Liver (tissue), 9 donors: ENCODE results near the gene RALGAPB. TPM values are rescaled to one million over a fixed set of nuclear protein-coding genes. Genes with fewer than 3 reads are reported as not detected.

ENCODE experiments used
- DNase-seq: peaks from one replicate; pipeline ENCODE4 v3.0.0-alpha.2; 2017; ENCODE audit warnings: low spot score
- H3K27ac ChIP-seq, 2 donors: one replicate each; pipeline ENCODE4 v1.7.0; 2013; ENCODE audit warnings: inconsistent platforms in 2 of 2, low read length in 2 of 2, control low read depth in 1 of 2, low read depth in 1 of 2, mild to moderate bottlenecking in 1 of 2
- H3K27me3 ChIP-seq, 4 donors: one replicate each; pipeline versions ENCODE4 v1.6.1 to v1.7.0; 2013; ENCODE audit warnings: low read length in 3 of 4, inconsistent platforms in 1 of 4, mild to moderate bottlenecking in 1 of 4, moderate library complexity in 1 of 4; ENCODE audit not compliant: control insufficient read depth in 4 of 4, insufficient read depth in 4 of 4
- H3K36me3 ChIP-seq, 4 donors: one replicate each; pipeline versions ENCODE4 v1.6.1 to v1.7.0; 2013; ENCODE audit warnings: low read length in 3 of 4, mild to moderate bottlenecking in 3 of 4, low read depth in 1 of 4, moderate library complexity in 1 of 4; ENCODE audit not compliant: control insufficient read depth in 4 of 4, insufficient read depth in 3 of 4
- H3K4me1 ChIP-seq, 4 donors: one replicate each; pipeline versions ENCODE4 v1.6.1 to v1.7.0; 2013; ENCODE audit warnings: low read length in 3 of 4, mild to moderate bottlenecking in 3 of 4, moderate library complexity in 1 of 4; ENCODE audit not compliant: control insufficient read depth in 4 of 4, insufficient read depth in 4 of 4
- H3K4me3 ChIP-seq, 3 donors: one replicate each; pipeline versions ENCODE4 v1.6.1 to v1.7.0; 2013; ENCODE audit warnings: low read length in 3 of 3, control low read depth in 1 of 3, low read depth in 1 of 3, mild to moderate bottlenecking in 1 of 3
- H3K9ac ChIP-seq, 2 donors: one replicate each; pipeline ENCODE4 v1.7.0; 2013; ENCODE audit warnings: low read length in 2 of 2, mild to moderate bottlenecking in 2 of 2, moderate library complexity in 2 of 2, control low read depth in 1 of 2, low read depth in 1 of 2
- H3K9me3 ChIP-seq, 4 donors: one replicate each; pipeline versions ENCODE4 v1.6.1 to v1.7.0; 2013; ENCODE audit warnings: low read length in 3 of 4; ENCODE audit not compliant: control insufficient read depth in 4 of 4
- ATF3 ChIP-seq: IDR thresholded peaks from 2 replicates; pipeline ENCODE4 v1.6.1; 2016; ENCODE audit warnings: antibody characterized with exemption
- CTCF ChIP-seq: fragments of 150-350 bp; IDR thresholded peaks from 2 replicates; pipeline ENCODE4 v1.5.1; 2017; ENCODE audit warnings: improper control_type of control experiment, low read depth, low read length; ENCODE audit not compliant: missing input control
- EGR1 ChIP-seq, 2 donors: IDR thresholded peaks; 2 replicates each; pipeline ENCODE4 v1.6.1; 2016 to 2018; ENCODE audit warnings: antibody characterized with exemption in 2 of 2, low read depth in 2 of 2
- FOXA1 ChIP-seq: IDR thresholded peaks from 2 replicates; pipeline ENCODE4 v1.6.1; 2016; ENCODE audit warnings: antibody characterized with exemption
- FOXA2 ChIP-seq: IDR thresholded peaks from 2 replicates; pipeline ENCODE4 v1.6.1; 2016; ENCODE audit warnings: antibody characterized with exemption
- GABPA ChIP-seq, 2 donors: IDR thresholded peaks in 1 of 2; conservative IDR thresholded peaks in 1 of 2; 2 replicates each; pipeline ENCODE4 v1.6.1; 2016; ENCODE audit warnings: antibody characterized with exemption in 2 of 2, mild to moderate bottlenecking in 1 of 2, moderate library complexity in 1 of 2
- HNF4A ChIP-seq, 2 donors: conservative IDR thresholded peaks; 2 replicates each; pipeline ENCODE4 v1.6.1; 2016; ENCODE audit warnings: antibody characterized with exemption in 2 of 2, mild to moderate bottlenecking in 2 of 2
- HNF4G ChIP-seq: IDR thresholded peaks from 2 replicates; pipeline ENCODE4 v1.6.1; 2016; ENCODE audit warnings: antibody characterized with exemption
- JUND ChIP-seq, 2 donors: IDR thresholded peaks; 2 replicates each; pipeline ENCODE4 v1.6.1; 2016; ENCODE audit warnings: antibody characterized with exemption in 2 of 2
- MAX ChIP-seq: IDR thresholded peaks from 2 replicates; pipeline ENCODE4 v1.6.1; 2016; ENCODE audit warnings: antibody characterized with exemption
- NR2F2 ChIP-seq: IDR thresholded peaks from 2 replicates; pipeline ENCODE4 v1.6.1; 2016; ENCODE audit warnings: antibody characterized with exemption
- RAD21 ChIP-seq, 2 donors: IDR thresholded peaks; 2 replicates each; pipeline ENCODE4 v1.6.1; 2016; ENCODE audit warnings: antibody characterized with exemption in 2 of 2, mild to moderate bottlenecking in 2 of 2
- REST ChIP-seq: IDR thresholded peaks from 2 replicates; pipeline ENCODE4 v1.6.1; 2016; ENCODE audit warnings: antibody characterized with exemption, mild to moderate bottlenecking
- RXRA ChIP-seq, 2 donors: IDR thresholded peaks; 2 replicates each; pipeline ENCODE4 v1.6.1; 2017 to 2018; ENCODE audit warnings: antibody characterized with exemption in 2 of 2, mild to moderate bottlenecking in 1 of 2
- SP1 ChIP-seq: IDR thresholded peaks from 2 replicates; pipeline ENCODE4 v1.6.1; 2018; ENCODE audit warnings: antibody characterized with exemption, mild to moderate bottlenecking
- TAF1 ChIP-seq: conservative IDR thresholded peaks from 2 replicates; pipeline ENCODE4 v1.6.1; 2016; ENCODE audit warnings: antibody characterized with exemption, mild to moderate bottlenecking
- YY1 ChIP-seq: IDR thresholded peaks from 2 replicates; pipeline ENCODE4 v1.6.1; 2016; ENCODE audit warnings: antibody characterized with exemption, mild to moderate bottlenecking
- ZBTB33 ChIP-seq: IDR thresholded peaks from 2 replicates; pipeline ENCODE4 v1.6.1; 2016; ENCODE audit warnings: antibody characterized with exemption
- WGBS: extraction: QIAGEN DNeasy Blood & Tissue Kit; methylation state at CpG from one replicate; pipeline ENCODE4 v1.1.7; 2013; 5-methylcytosine and 5-hydroxymethylcytosine counted together
- polyA plus RNA-seq, 2 donors: library from polyadenylated mRNA; stranded (reverse) in 1 of 2; unstranded in 1 of 2; fragments of 200-250 nt in 1 of 2; fragments of >200 nt in 1 of 2; fragmentation: Nextera tagmentation in 1 of 2; extraction: Ambion mirVana in 1 of 2; gene quantifications; one replicate each; pipeline versions ENCODE4 v1.2.1 to v1.2.3, GENCODE V29; 2013 to 2015
- total RNA-seq, 2 donors: library from RNA; depleted of rRNA; stranded (reverse); fragments of >200 nt; gene quantifications; one replicate each; pipeline ENCODE4 v1.2.3, GENCODE V29; 2014
- donor health status: healthy.
- donor health status: healthy.
- donor health status: healthy.
- donor health status: healthy.
- donor health status: healthy.

Gene RALGAPB
- total and polyA plus RNA-seq, 4 donors: 4.3 to 19.7 (median 9.5) TPM

- Histone ChIP-seq H3K4me3 (no peak overlapping the region), H3K9ac (no peak overlapping the region), H3K36me3 (no peaks in the 10 kb centered on the region), H3K27ac (no peak overlapping the region), H3K4me1 (no peaks in the 10 kb centered on the region), H3K9me3 (peaks cover 0 to 4% (median 2%) of the 10 kb centered on the region in 4 donors), H3K27me3 (no peaks in the 10 kb centered on the region)
- TF ChIP-seq YY1 (no peak), NR2F2 (no peak), GABPA (IDR thresholded peaks at IDR 0.05 in 1 of 2, conservative IDR thresholded peaks at IDR 0.05 in 1 of 2) (no peak), SP1 (no peak), ATF3 (no peak), ZBTB33 (no peak)
- WGBS: 62% methylated on average over 9 of the region's 9 CpGs
- no peak for DNase-seq
These were observed 147.8 kb downstream of the RALGAPB start for GRCh38 chr20:38620441-38620840.

- TF ChIP-seq FOXA1 (no peak), HNF4G (no peak), ATF3 (no peak), ZBTB33 (no peak), REST (no peak), EGR1 (IDR thresholded peaks at IDR 0.05; ENCODE audit: low read depth in 2 of 2) (no peak), TAF1 (no peak), MAX (no peak), NR2F2 (no peak), JUND (IDR thresholded peaks at IDR 0.05) (no peak), FOXA2 (no peak), RXRA (IDR thresholded peaks at IDR 0.05) (no peak), YY1 (no peak), GABPA (IDR thresholded peaks at IDR 0.05 in 1 of 2, conservative IDR thresholded peaks at IDR 0.05 in 1 of 2) (no peak), SP1 (no peak), RAD21 (IDR thresholded peaks at IDR 0.05) (no peak), HNF4A (conservative IDR thresholded peaks at IDR 0.05) (no peak), CTCF (no peak)
- no peak overlapping the region for H3K9ac ChIP-seq
- no peak overlapping the region for H3K4me3 ChIP-seq
- WGBS: 75% methylated on average over 4 of the region's 4 CpGs
- DNase-seq: no peak
- peaks cover 0 to 4% (median 2%) of the 10 kb centered on the region in 4 donors for H3K9me3 ChIP-seq
- no peaks in the 10 kb centered on the region for H3K4me1 ChIP-seq
- no peak overlapping the region for H3K27ac ChIP-seq
- H3K27me3 ChIP-seq: no peaks in the 10 kb centered on the region
- no peaks in the 10 kb centered on the region for H3K36me3 ChIP-seq
These were observed 150.4 kb downstream of the RALGAPB start for GRCh38 chr20:38623061-38623460.
